GM23248 (cell line): ENCODE results near the gene IQSEC1.

Experiments used
- EZH2 ChIP-seq: fragments of 200-600 bp; sonication (generic); IDR thresholded peaks from 2 replicates; pipeline ENCODE4 v1.6.1; 2018; ENCODE audit warnings: antibody characterized with exemption, mild to moderate bottlenecking; ENCODE audit not compliant: insufficient read depth, poor library complexity, severe bottlenecking
- EZH2phosphoT487 ChIP-seq: fragments of 200-600 bp; sonication (generic); IDR thresholded peaks from 2 replicates; pipeline ENCODE4 v1.6.1; 2018; ENCODE audit warnings: antibody characterized with exemption, moderate library complexity, mild to moderate bottlenecking, low read depth; ENCODE audit not compliant: insufficient read depth

DNA sequence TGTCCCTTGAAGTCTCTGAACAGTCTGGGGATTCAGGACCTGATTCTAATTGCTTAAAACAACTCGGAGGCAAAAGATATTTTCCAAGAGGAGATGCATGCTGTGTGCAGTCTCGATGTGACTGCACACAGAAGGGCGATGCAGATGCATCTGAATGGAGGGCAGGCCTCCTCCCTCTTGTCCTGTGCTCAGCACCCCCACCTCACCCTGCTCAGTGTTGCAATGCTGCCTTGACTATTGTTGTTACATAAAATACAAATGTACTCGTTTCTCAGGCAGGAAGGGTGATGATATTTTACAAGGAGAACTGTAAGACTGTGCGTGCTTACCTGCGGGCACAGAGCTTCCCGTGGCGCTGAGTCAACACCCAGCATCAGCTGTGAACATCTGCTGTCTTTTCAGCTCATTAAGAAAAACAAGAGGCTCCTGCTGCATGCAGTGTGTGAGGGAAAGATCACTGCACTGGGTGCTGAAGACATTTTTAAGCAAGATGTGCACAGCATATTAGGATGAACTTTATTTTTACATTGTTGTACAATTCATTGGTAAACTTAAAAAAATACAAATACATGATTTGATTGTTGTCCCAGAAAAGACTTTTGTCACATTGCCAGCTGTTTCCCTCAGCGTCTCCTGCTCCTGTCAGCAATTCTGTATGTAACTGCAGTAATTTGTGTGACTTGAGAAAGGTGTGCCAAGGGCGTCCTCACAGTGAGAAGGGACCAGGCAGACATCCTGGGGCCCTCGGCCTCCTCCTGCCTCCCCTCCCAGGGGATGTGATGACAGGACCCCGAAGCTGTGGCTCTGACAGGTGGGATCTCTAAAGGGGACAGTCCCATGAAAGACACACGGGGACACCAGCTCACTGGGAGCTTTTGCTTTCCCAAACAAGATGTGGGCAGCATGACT is 175.6 kb downstream of the IQSEC1 start:
- TF ChIP-seq EZH2, result no peak
- no peak for TF ChIP-seq EZH2phosphoT487
